SJSA1 (cell line): Measurements from ENCODE around the gene ZBED4. TPM values are rescaled to one million over a fixed set of nuclear protein-coding genes. Genes with fewer than 3 reads are reported as not detected.

Experiments used
- DNase-seq, 2 experiments: peaks; one replicate each; pipeline ENCODE4 v3.0.0-alpha.2; 2015 to 2020; ENCODE audit warnings: low spot score in 2 of 2, low read depth in 1 of 2
- H3K27ac ChIP-seq: fragments of 250-450 bp; sonication (Bioruptor Pico); 2 replicates; pipeline ENCODE4 v1.5.1; 2020; ENCODE audit warnings: mild to moderate bottlenecking, moderate library complexity
- H3K27me3 ChIP-seq: fragments of 250-450 bp; sonication (Bioruptor Pico); replicated peaks from 2 replicates; pipeline ENCODE4 v1.5.1; 2020; ENCODE audit warnings: mild to moderate bottlenecking, moderate library complexity
- H3K36me3 ChIP-seq: fragments of 250-450 bp; sonication (Bioruptor Pico); 2 replicates; pipeline ENCODE4 v1.5.1; 2020; ENCODE audit warnings: mild to moderate bottlenecking
- H3K4me1 ChIP-seq: fragments of 250-450 bp; sonication (Bioruptor Pico); replicated peaks from 2 replicates; pipeline ENCODE4 v1.6.1; 2021; ENCODE audit warnings: mild to moderate bottlenecking
- H3K4me3 ChIP-seq: fragments of 250-450 bp; sonication (Bioruptor Pico); 2 replicates; pipeline ENCODE4 v1.5.1; 2020; ENCODE audit warnings: mild to moderate bottlenecking
- H3K9me3 ChIP-seq: fragments of 250-450 bp; sonication (Bioruptor Pico); replicated peaks from 2 replicates; pipeline ENCODE4 v1.5.1; 2020; ENCODE audit warnings: mild to moderate bottlenecking
- total RNA-seq: library from RNA; depleted of rRNA; stranded (reverse); fragments of >200 nt; shearing (Covaris generic); gene quantifications from 2 replicates; pipeline ENCODE4 v1.2.3, GENCODE V29; 2014

The ZBED4 gene
- total RNA-seq, 1 experiment from 2014 or later: 11.7 TPM

GRCh38 chr22:49915610-49916009 lies 62.0 kb downstream of the ZBED4 start:
- no peak for DNase-seq
- Histone ChIP-seq H3K27ac (no peak overlapping the region), H3K9me3 (no peaks in the 10 kb centered on the region), H3K36me3 (peaks cover 27% of the 10 kb centered on the region), H3K4me1 (peaks cover 7% of the 10 kb centered on the region), H3K27me3 (no peaks in the 10 kb centered on the region), H3K4me3 (no peak overlapping the region)

DNA sequence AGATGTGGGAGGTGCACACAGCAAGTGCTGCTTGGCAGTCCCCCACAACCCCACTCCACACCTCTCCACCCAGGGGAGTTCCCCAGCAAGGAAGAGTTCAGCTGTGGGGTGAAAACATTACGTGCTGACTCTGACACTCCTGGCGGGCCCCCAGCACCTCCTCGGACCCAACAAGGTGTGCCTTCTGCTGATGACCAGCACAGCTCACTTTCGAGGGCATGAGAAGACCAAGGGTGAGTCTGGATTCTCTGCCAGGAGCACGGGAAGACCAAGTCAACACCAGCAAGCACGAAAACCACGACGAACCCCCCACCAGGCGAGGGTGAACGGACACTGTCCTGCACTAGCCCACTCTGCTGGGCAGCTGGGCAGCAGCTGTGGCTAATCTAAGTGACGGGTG lies 63.2 kb downstream of the ZBED4 start:
- H3K4me3 ChIP-seq: no peak overlapping the region
- peaks cover 33% of the 10 kb centered on the region for H3K36me3 ChIP-seq
- no peaks in the 10 kb centered on the region for H3K27me3 ChIP-seq
- no peaks in the 10 kb centered on the region for H3K9me3 ChIP-seq
- H3K27ac ChIP-seq: no peak overlapping the region
- no peak for DNase-seq
- peaks cover 7% of the 10 kb centered on the region for H3K4me1 ChIP-seq

GRCh38 chr22:49917974-49918910 lies 64.6 kb downstream of the ZBED4 start, which contains the start of the genes ALG12 and CRELD2:
Gene ALG12 (minus strand): TSS chr22:49918438. CDS start chr22:49913765, 4,673 bp downstream.
Gene CRELD2 (plus strand): TSS chr22:49918634. CDS start chr22:49918770, 136 bp downstream.
- peak within 1 kb of the TSS; percentile 71 for H3K27ac ChIP-seq
- H3K36me3 ChIP-seq: peaks cover 24% of the 10 kb centered on the region
- DNase-seq: peak; percentile 98 to 99
- peaks cover 7% of the 10 kb centered on the region for H3K4me1 ChIP-seq
- H3K4me3 ChIP-seq: peak within 1 kb of the TSS; percentile 74
- H3K9me3 ChIP-seq: no peaks in the 10 kb centered on the region
- no peaks in the 10 kb centered on the region for H3K27me3 ChIP-seq

- DNase-seq: no peak
- no peaks in the 10 kb centered on the region for H3K9me3 ChIP-seq
- H3K27ac ChIP-seq: no peak overlapping the region
- H3K27me3 ChIP-seq: no peaks in the 10 kb centered on the region
- peak overlapping the region; percentile 74 for H3K4me3 ChIP-seq
- H3K4me1 ChIP-seq: peaks cover 7% of the 10 kb centered on the region
- peaks cover 21% of the 10 kb centered on the region for H3K36me3 ChIP-seq
Measured at GRCh38 chr22:49918911-49919881, 65.6 kb downstream of the ZBED4 start.

GRCh38 chr22:49920859-49921258 lies 67.2 kb downstream of the ZBED4 start:
- no peak for DNase-seq
- Histone ChIP-seq H3K27ac (no peak overlapping the region), H3K27me3 (no peaks in the 10 kb centered on the region), H3K9me3 (no peaks in the 10 kb centered on the region), H3K4me1 (peaks cover 7% of the 10 kb centered on the region), H3K36me3 (peaks cover 21% of the 10 kb centered on the region), H3K4me3 (no peak overlapping the region)

DNA sequence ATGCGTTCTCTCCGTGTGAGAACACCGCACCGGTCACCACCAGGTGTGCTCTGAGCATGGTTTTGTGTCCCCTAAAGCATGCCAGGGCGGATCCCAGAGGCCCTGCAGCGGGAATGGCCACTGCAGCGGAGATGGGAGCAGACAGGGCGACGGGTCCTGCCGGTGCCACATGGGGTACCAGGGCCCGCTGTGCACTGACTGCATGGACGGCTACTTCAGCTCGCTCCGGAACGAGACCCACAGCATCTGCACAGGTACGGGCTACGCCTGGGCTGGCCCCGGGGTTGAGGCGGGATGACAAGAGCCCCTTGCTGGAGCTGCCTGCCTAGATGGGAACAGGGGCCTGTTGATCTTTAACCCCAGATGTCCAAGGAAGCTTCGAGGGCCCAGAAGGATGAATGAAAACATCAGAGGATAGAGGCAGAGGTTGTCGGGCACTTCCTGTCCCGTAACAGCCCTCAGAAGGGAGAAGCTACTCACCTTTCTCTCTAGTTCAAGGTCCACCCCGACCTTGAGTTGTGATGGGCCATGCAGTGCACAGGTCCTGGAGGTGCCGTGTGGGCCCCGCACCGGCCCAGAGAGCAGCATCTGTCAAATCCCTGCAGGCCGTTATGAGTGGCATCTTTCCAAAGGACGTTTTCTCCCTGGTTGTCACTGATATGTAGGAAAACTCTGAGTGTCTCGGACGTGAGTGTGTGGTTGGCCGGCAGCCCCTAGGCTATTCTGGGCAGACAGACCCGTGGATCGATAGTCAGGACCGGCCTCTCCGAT lies 68.0 kb downstream of the ZBED4 start:
- no peak overlapping the region for H3K27ac ChIP-seq
- H3K27me3 ChIP-seq: no peaks in the 10 kb centered on the region
- no peak for DNase-seq
- H3K36me3 ChIP-seq: peaks cover 21% of the 10 kb centered on the region
- no peaks in the 10 kb centered on the region for H3K9me3 ChIP-seq
- no peak overlapping the region for H3K4me3 ChIP-seq
- peaks cover 7% of the 10 kb centered on the region for H3K4me1 ChIP-seq

DNA sequence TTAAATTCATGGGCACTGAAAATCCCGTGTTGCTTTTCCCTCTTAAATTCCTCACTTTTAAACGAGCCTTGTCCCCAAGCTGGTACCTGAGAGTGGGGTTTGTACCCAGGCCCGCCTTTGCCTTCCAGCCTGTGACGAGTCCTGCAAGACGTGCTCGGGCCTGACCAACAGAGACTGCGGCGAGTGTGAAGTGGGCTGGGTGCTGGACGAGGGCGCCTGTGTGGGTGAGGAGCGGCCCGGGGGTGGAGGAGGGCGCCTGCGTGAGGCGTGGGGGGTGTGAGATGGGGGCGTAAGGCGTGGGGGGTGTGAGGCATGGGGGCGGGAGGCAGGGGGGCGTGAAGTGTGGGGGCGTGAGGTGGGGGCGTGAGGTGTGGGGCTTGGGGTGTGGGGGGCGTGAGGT lies 68.8 kb downstream of the ZBED4 start:
- Histone ChIP-seq H3K9me3 (no peaks in the 10 kb centered on the region), H3K27me3 (no peaks in the 10 kb centered on the region), H3K4me3 (no peak overlapping the region), H3K36me3 (peaks cover 21% of the 10 kb centered on the region), H3K27ac (no peak overlapping the region), H3K4me1 (peaks cover 7% of the 10 kb centered on the region)
- no peak for DNase-seq

GRCh38 chr22:49922926-49923325 lies 69.3 kb downstream of the ZBED4 start:
- peaks cover 7% of the 10 kb centered on the region for H3K4me1 ChIP-seq
- no peak overlapping the region for H3K27ac ChIP-seq
- no peak for DNase-seq
- no peaks in the 10 kb centered on the region for H3K27me3 ChIP-seq
- no peak overlapping the region for H3K4me3 ChIP-seq
- H3K9me3 ChIP-seq: no peaks in the 10 kb centered on the region
- peaks cover 21% of the 10 kb centered on the region for H3K36me3 ChIP-seq

- DNase-seq: no peak
- Histone ChIP-seq H3K27me3 (no peaks in the 10 kb centered on the region), H3K4me3 (no peak overlapping the region), H3K4me1 (peaks cover 7% of the 10 kb centered on the region), H3K36me3 (peaks cover 21% of the 10 kb centered on the region), H3K27ac (no peak overlapping the region), H3K9me3 (no peaks in the 10 kb centered on the region)
Measured at GRCh38 chr22:49923445-49923844, 69.8 kb downstream of the ZBED4 start.

DNA sequence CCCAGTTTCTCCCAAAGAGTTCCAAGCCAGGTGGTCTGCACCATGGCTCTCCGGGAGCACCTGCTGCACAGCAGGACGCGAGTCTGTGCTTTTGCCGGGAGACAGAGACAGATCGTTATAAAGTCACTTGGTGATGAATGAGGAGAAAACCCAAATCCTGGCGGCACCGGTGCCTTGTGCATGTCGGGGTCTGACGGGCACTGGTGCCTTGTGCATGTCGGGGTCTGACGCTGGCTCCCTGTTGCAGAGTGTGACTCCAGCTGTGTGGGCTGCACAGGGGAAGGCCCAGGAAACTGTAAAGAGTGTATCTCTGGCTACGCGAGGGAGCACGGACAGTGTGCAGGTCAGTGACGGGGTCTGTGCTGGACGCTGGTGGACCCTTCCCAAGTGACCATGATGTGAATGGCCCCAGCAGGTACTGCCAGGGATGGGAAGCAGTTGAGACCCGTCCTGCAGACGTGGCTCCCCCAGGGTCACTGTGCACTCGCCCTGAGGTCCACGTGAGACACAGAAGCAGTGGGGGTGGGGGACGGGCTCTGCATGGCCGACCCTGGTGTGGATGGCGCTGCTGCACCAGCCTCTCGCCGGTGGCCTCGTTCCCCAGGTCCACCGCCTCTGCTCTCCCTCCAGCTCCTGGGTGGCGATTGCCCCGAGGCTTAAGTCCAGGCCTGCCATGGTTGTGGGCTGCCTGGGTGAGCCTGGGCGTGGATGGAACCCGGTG lies 70.6 kb downstream of the ZBED4 start:
- DNase-seq: no peak
- no peaks in the 10 kb centered on the region for H3K9me3 ChIP-seq
- H3K27ac ChIP-seq: no peak overlapping the region
- peaks cover 3% of the 10 kb centered on the region for H3K4me1 ChIP-seq
- H3K4me3 ChIP-seq: no peak overlapping the region
- H3K27me3 ChIP-seq: no peaks in the 10 kb centered on the region
- peaks cover 21% of the 10 kb centered on the region for H3K36me3 ChIP-seq

DNA sequence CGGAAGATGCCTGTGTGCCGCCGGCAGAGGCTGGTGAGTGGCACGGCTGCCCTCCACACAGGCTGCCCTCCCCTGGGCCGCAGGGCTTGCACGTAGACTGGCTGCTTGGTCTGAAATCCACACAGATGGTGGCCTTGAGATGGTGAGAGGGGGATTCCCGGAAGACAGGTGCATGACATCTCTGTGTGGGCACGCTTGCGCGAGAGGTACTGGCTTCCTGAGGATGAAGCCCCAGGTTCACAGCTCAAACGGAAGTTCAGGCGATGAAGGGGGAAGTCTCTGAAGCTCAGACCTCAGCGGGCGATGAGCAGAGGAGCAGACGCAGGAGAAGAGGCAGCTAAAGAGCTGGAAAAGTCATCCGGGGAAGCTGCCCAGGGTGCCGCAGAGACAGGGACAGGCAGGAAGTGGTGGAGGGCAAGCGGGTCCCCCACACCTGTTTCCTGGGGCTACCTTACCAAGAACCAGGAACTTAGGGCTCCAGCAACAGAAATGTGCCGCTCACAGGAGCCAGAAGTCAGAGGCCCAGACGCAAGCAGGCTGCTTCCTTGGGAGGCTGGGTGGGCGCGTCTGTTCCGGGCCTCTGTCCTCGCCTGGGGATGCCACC lies 72.0 kb downstream of the ZBED4 start:
- Histone ChIP-seq H3K36me3 (peaks cover 10% of the 10 kb centered on the region), H3K27me3 (no peaks in the 10 kb centered on the region), H3K9me3 (0 out of 2 replicates have a peak, but pooled peaks cover 5% of the 10 kb centered on the region), H3K4me1 (peaks cover 13% of the 10 kb centered on the region), H3K4me3 (no peak overlapping the region), H3K27ac (no peak overlapping the region)
- no peak for DNase-seq

DNA sequence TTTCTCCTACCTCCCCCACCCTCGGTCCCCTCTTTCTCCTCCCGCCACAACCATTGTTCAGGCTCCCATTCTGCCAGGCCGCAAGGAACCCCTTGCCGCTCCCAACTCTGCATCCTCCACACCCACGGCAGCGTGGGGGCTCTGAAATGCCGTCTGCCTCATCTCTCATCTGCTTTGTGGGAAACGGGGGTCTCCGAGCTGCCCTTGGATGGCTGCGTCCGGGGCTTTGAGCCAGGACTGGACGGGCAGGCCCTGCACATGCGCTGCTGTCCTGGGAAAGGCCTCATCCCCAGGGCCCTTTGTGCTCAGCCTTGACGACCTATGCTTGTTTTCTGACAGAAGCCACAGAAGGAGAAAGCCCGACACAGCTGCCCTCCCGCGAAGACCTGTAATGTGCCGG lies 73.3 kb downstream of the ZBED4 start:
- H3K4me3 ChIP-seq: no peak overlapping the region
- peaks cover 15% of the 10 kb centered on the region for H3K4me1 ChIP-seq
- H3K27me3 ChIP-seq: no peaks in the 10 kb centered on the region
- no peak overlapping the region for H3K27ac ChIP-seq
- H3K36me3 ChIP-seq: no peaks in the 10 kb centered on the region
- DNase-seq: no peak
- H3K9me3 ChIP-seq: 0 out of 2 replicates have a peak, but pooled peaks cover 5% of the 10 kb centered on the region
